ENCODE data around the gene MACROD2. TPM values are rescaled to one million over a fixed set of nuclear protein-coding genes. Genes with fewer than 3 reads are reported as not detected.

Gene MACROD2
- total RNA-seq, 4 donors from 2014 or later, result 4.6 to 33.0 (median 8.3) TPM

GRCh38 chr20:15378151-15378550 is 1382.8 kb downstream of the MACROD2 start:
- H3K27me3 ChIP-seq, result no peaks in the 10 kb centered on the region
- TF ChIP-seq POLR2A (IDR thresholded peaks at IDR 0.05), result no peak
- no peak for TF ChIP-seq EP300 (IDR thresholded peaks at IDR 0.05; ENCODE audit: low read depth)
- TF ChIP-seq POLR2AphosphoS5 (IDR thresholded peaks at IDR 0.05), result no peak
- TF ChIP-seq CTCF (IDR thresholded peaks at IDR 0.05), result no peak
- in situ Hi-C loops (cut with MboI; ENCODE audit: low pct_ligation_motif_present in 1 of 4, low pct_unique_long_range_greater_than_20kb in 1 of 4, low sequenced_read_pairs in 3 of 4), result no loop called here
- no peak overlapping the region for H3K4me3 ChIP-seq
- DNase-seq, result no peak
- H3K27ac ChIP-seq, result no peak overlapping the region
- H3K4me1 ChIP-seq, result no peaks in the 10 kb centered on the region
- intact Hi-C loops (cut with DNase I; ENCODE audit: low total_unique reads), result no loop called here
- no peaks in the 10 kb centered on the region for H3K9me3 ChIP-seq
- 44 to 48% methylated on average over 2 of the region's 2 CpGs for WGBS, 2 donors (ENCODE audit: low coverage in 1 of 2)
- no peaks in the 10 kb centered on the region for H3K36me3 ChIP-seq

- Histone ChIP-seq H3K4me3 (no peak overlapping the region), H3K9me3 (no peaks in the 10 kb centered on the region), H3K4me1 (no peaks in the 10 kb centered on the region), H3K27ac (no peak overlapping the region), H3K36me3 (no peaks in the 10 kb centered on the region), H3K27me3 (no peaks in the 10 kb centered on the region)
- TF ChIP-seq POLR2A (IDR thresholded peaks at IDR 0.05), result no peak
- TF ChIP-seq EP300 (IDR thresholded peaks at IDR 0.05; ENCODE audit: low read depth), result no peak
- TF ChIP-seq POLR2AphosphoS5 (IDR thresholded peaks at IDR 0.05), result no peak
- TF ChIP-seq CTCF (IDR thresholded peaks at IDR 0.05), result no peak
- intact Hi-C loops (cut with DNase I; ENCODE audit: low total_unique reads), result no loop called here
- DNase-seq, result no peak
- in situ Hi-C loops (cut with MboI; ENCODE audit: low pct_ligation_motif_present in 1 of 4, low pct_unique_long_range_greater_than_20kb in 1 of 4, low sequenced_read_pairs in 3 of 4), result no loop called here
- 82 to 88% methylated on average over 1 of the region's 1 CpG for WGBS, 2 donors (ENCODE audit: low coverage in 1 of 2)
These were observed 1384.5 kb downstream of the MACROD2 start for GRCh38 chr20:15379681-15380296.

- TF ChIP-seq CTCF (IDR thresholded peaks at IDR 0.05) (no peak), POLR2AphosphoS5 (IDR thresholded peaks at IDR 0.05) (no peak), EP300 (IDR thresholded peaks at IDR 0.05; ENCODE audit: low read depth) (no peak), POLR2A (IDR thresholded peaks at IDR 0.05) (no peak)
- intact Hi-C loops (cut with DNase I; ENCODE audit: low total_unique reads), result no loop called here
- Histone ChIP-seq H3K4me1 (no peaks in the 10 kb centered on the region), H3K27me3 (no peaks in the 10 kb centered on the region), H3K4me3 (no peak overlapping the region), H3K27ac (no peak overlapping the region), H3K36me3 (no peaks in the 10 kb centered on the region), H3K9me3 (no peaks in the 10 kb centered on the region)
- DNase-seq, result no peak
- WGBS, 2 donors (ENCODE audit: low coverage in 1 of 2), result 48 to 69% methylated on average over 1 of the region's 1 CpG
- in situ Hi-C loops (cut with MboI; ENCODE audit: low pct_ligation_motif_present in 1 of 4, low pct_unique_long_range_greater_than_20kb in 1 of 4, low sequenced_read_pairs in 3 of 4), result no loop called here
These were observed 1385.5 kb downstream of the MACROD2 start for GRCh38 chr20:15380770-15381169.

GRCh38 chr20:15387228-15387627 is 1391.9 kb downstream of the MACROD2 start:
- Histone ChIP-seq H3K36me3 (no peaks in the 10 kb centered on the region), H3K4me1 (no peaks in the 10 kb centered on the region), H3K9me3 (no peaks in the 10 kb centered on the region), H3K4me3 (no peak overlapping the region), H3K27ac (no peak overlapping the region), H3K27me3 (no peaks in the 10 kb centered on the region)
- in situ Hi-C loops (cut with MboI; ENCODE audit: low pct_ligation_motif_present in 1 of 4, low pct_unique_long_range_greater_than_20kb in 1 of 4, low sequenced_read_pairs in 3 of 4) (no loop called here), intact Hi-C loops (cut with DNase I; ENCODE audit: low total_unique reads) (no loop called here)
- TF ChIP-seq POLR2A (IDR thresholded peaks at IDR 0.05) (no peak), CTCF (IDR thresholded peaks at IDR 0.05) (no peak), EP300 (IDR thresholded peaks at IDR 0.05; ENCODE audit: low read depth) (no peak), POLR2AphosphoS5 (IDR thresholded peaks at IDR 0.05) (no peak)
- no peak for DNase-seq
